ENCODE data around the gene MAP3K5.

The MAP3K5 gene

GRCh38 chr6:136521427-136521826 lies 270.9 kb downstream of the MAP3K5 start:
- ChIA-PET CTCF (no interaction called here), POLR2A (ENCODE audit: low non-redundant PET) (no interaction called here)
- H3K27ac ChIP-seq: no peak overlapping the region
- no peak for TF ChIP-seq CTCF (conservative IDR thresholded peaks at IDR 0.05; ENCODE audit: low read depth)
- no peak for DNase-seq (ENCODE audit: low spot score)

GRCh38 chr6:136520517-136520916 lies 271.8 kb downstream of the MAP3K5 start:
- ChIA-PET CTCF (no interaction called here), POLR2A (ENCODE audit: low non-redundant PET) (no interaction called here)
- peak; percentile 53 for DNase-seq (ENCODE audit: low spot score)
- TF ChIP-seq CTCF (conservative IDR thresholded peaks at IDR 0.05; ENCODE audit: low read depth): no peak
- no peak overlapping the region for H3K27ac ChIP-seq

GRCh38 chr6:136517582-136517981 lies 274.7 kb downstream of the MAP3K5 start:
- no peak for TF ChIP-seq CTCF (conservative IDR thresholded peaks at IDR 0.05; ENCODE audit: low read depth)
- no peak for DNase-seq (ENCODE audit: low spot score)
- CTCF ChIA-PET: no interaction called here
- H3K27ac ChIP-seq: no peak overlapping the region
- POLR2A ChIA-PET (ENCODE audit: low non-redundant PET): no interaction called here

- peak; percentile 31 for DNase-seq (ENCODE audit: low spot score)
- ChIA-PET CTCF (no interaction called here), POLR2A (ENCODE audit: low non-redundant PET) (no interaction called here)
- no peak overlapping the region for H3K27ac ChIP-seq
- no peak for TF ChIP-seq CTCF (conservative IDR thresholded peaks at IDR 0.05; ENCODE audit: low read depth)
Measured at GRCh38 chr6:136517002-136517401, 275.3 kb downstream of the MAP3K5 start.

- CTCF ChIA-PET: no interaction called here
Measured at GRCh38 chr6:136514591-136514990, 277.7 kb downstream of the MAP3K5 start.

GRCh38 chr6:136511926-136512325 lies 280.4 kb downstream of the MAP3K5 start:
- TF ChIP-seq CTCF (conservative IDR thresholded peaks at IDR 0.05; ENCODE audit: low read depth): no peak
- no peak overlapping the region for H3K27ac ChIP-seq
- ChIA-PET POLR2A (ENCODE audit: low non-redundant PET) (no interaction called here), CTCF (interaction anchor here (0.5 kb wide), 1 partner anchor 33 kb away, joined by 4 read pairs; no protein-coding TSS in a partner anchor)
- DNase-seq (ENCODE audit: low spot score): no peak

More at GRCh38 chr6:136514591-136514990, 277.7 kb downstream of the MAP3K5 start:
- POLR2A ChIA-PET (ENCODE audit: low non-redundant PET): no interaction called here
- H3K27ac ChIP-seq: no peak overlapping the region
- TF ChIP-seq CTCF (conservative IDR thresholded peaks at IDR 0.05; ENCODE audit: low read depth): no peak
- DNase-seq (ENCODE audit: low spot score): no peak

GRCh38 chr6:136511397-136511796 lies 280.9 kb downstream of the MAP3K5 start:
- CTCF ChIA-PET: interaction anchor here (0.5 kb wide), 1 partner anchor 34 kb away, joined by 4 read pairs; no protein-coding TSS in a partner anchor
- TF ChIP-seq CTCF (conservative IDR thresholded peaks at IDR 0.05; ENCODE audit: low read depth): no peak
- H3K27ac ChIP-seq: no peak overlapping the region
- no peak for DNase-seq (ENCODE audit: low spot score)
- POLR2A ChIA-PET (ENCODE audit: low non-redundant PET): no interaction called here
